Mesendoderm (in vitro differentiated cells): Measurements from ENCODE around the gene SHFL.
A peak's percentile ranks its signal among the peaks of the same experiment; 100 is the strongest.

Source experiments
- DNase-seq: peaks from one replicate; pipeline ENCODE4 v3.0.0; 2013
- H2AK5ac ChIP-seq: 2 replicates; pipeline ENCODE4 v1.6.1; 2013; ENCODE audit warnings: low read length, inconsistent platforms
- H2BK120ac ChIP-seq: 2 replicates; pipeline ENCODE4 v1.6.1; 2013; ENCODE audit warnings: low read depth, mild to moderate bottlenecking, low read length, moderate library complexity, mixed read lengths
- H2BK15ac ChIP-seq: replicated peaks from 2 replicates; pipeline ENCODE4 v1.6.1; 2013; ENCODE audit warnings: low read depth, mild to moderate bottlenecking, moderate library complexity
- H2BK5ac ChIP-seq: 2 replicates; pipeline ENCODE4 v1.6.1; 2013; ENCODE audit warnings: low read length, inconsistent platforms
- H3K18ac ChIP-seq: 2 replicates; pipeline ENCODE4 v1.6.1; 2013; ENCODE audit warnings: mild to moderate bottlenecking, low read length, mixed read lengths
- H3K23ac ChIP-seq: one replicate; pipeline ENCODE4 v1.6.1; 2013; ENCODE audit warnings: low read length
- H3K27ac ChIP-seq: 2 replicates; pipeline ENCODE4 v1.5.1; 2013; ENCODE audit warnings: low read depth, mild to moderate bottlenecking, inconsistent platforms, low read length, moderate library complexity
- H3K27me3 ChIP-seq: 2 replicates; pipeline ENCODE4 v1.6.1; 2013; ENCODE audit warnings: low read length, control low read depth, mild to moderate bottlenecking, inconsistent platforms; ENCODE audit not compliant: insufficient read depth, poor library complexity
- H3K36me3 ChIP-seq: 2 replicates; pipeline ENCODE4 v1.6.1; 2013; ENCODE audit warnings: low read length, inconsistent platforms; ENCODE audit not compliant: control insufficient read depth, insufficient read depth
- H3K4ac ChIP-seq: one replicate; pipeline ENCODE4 v1.6.1; 2013; ENCODE audit warnings: low read depth, mild to moderate bottlenecking, low read length, moderate library complexity
- H3K4me1 ChIP-seq: 2 replicates; pipeline ENCODE4 v1.6.1; 2013; ENCODE audit warnings: low read depth, low read length, inconsistent platforms; ENCODE audit not compliant: control insufficient read depth
- H3K4me2 ChIP-seq: 2 replicates; pipeline ENCODE4 v1.6.1; 2013; ENCODE audit warnings: low read length
- H3K4me3 ChIP-seq: 2 replicates; pipeline ENCODE4 v1.5.1; 2013; ENCODE audit warnings: mild to moderate bottlenecking, low read length
- H3K56ac ChIP-seq: one replicate; pipeline ENCODE4 v1.6.1; 2013; ENCODE audit warnings: low read length
- H3K79me1 ChIP-seq: 2 replicates; pipeline ENCODE4 v1.6.1; 2013; ENCODE audit warnings: low read length, inconsistent platforms
- H3K79me2 ChIP-seq: 2 replicates; pipeline ENCODE4 v1.6.1; 2013; ENCODE audit warnings: mild to moderate bottlenecking, low read length; ENCODE audit not compliant: control insufficient read depth, insufficient read depth
- H3K9ac ChIP-seq: 2 replicates; pipeline ENCODE4 v1.6.1; 2013; ENCODE audit warnings: low read length, inconsistent platforms
- H4K5ac ChIP-seq: one replicate; pipeline ENCODE4 v1.6.1; 2013; ENCODE audit warnings: low read length
- H4K8ac ChIP-seq: one replicate; pipeline ENCODE4 v1.6.1; 2013; ENCODE audit warnings: low read depth, mild to moderate bottlenecking, control low read depth, low read length, moderate library complexity
- WGBS: extraction: QIAGEN DNeasy Blood & Tissue Kit; methylation state at CpG from one replicate; pipeline ENCODE4 v1.1.7; 2013; ENCODE audit warnings: low lambda C conversion rate, missing lambda C conversion rate; ENCODE audit not compliant: insufficient coverage; ENCODE audit errors: extremely low coverage; 5-methylcytosine and 5-hydroxymethylcytosine counted together

The SHFL gene

GRCh38 chr19:10109528-10109927 lies 23.4 kb downstream of the SHFL start:
- Histone ChIP-seq H2AK5ac (no peak overlapping the region), H3K79me2 (peaks cover 21% of the 10 kb centered on the region), H3K27ac (no peak overlapping the region), H3K4ac (no peak overlapping the region), H3K36me3 (peaks cover 19% of the 10 kb centered on the region), H3K79me1 (peaks cover 15% of the 10 kb centered on the region), H3K9ac (no peak overlapping the region), H3K4me2 (no peak overlapping the region), H3K23ac (no peak overlapping the region), H3K4me3 (no peak overlapping the region), H3K27me3 (no peaks in the 10 kb centered on the region), H3K4me1 (no peaks in the 10 kb centered on the region), H2BK15ac (no peak overlapping the region), H2BK120ac (no peak overlapping the region), H3K56ac (no peak overlapping the region), H4K8ac (no peak overlapping the region), H4K5ac (no peak overlapping the region), H2BK5ac (no peak overlapping the region), H3K18ac (no peak overlapping the region)
- DNase-seq: no peak
- no CpG with 5 or more reads among the region's 14 CpGs for WGBS

GRCh38 chr19:10110076-10110971 lies 24.2 kb downstream of the SHFL start:
- peaks cover 15% of the 10 kb centered on the region for H3K79me1 ChIP-seq
- H3K9ac ChIP-seq: no peak overlapping the region
- no peak for DNase-seq
- H3K27ac ChIP-seq: no peak overlapping the region
- H4K5ac ChIP-seq: no peak overlapping the region
- H3K4ac ChIP-seq: no peak overlapping the region
- WGBS: no CpG with 5 or more reads among the region's 44 CpGs
- no peak overlapping the region for H2BK5ac ChIP-seq
- no peak overlapping the region for H2BK120ac ChIP-seq
- peaks cover 19% of the 10 kb centered on the region for H3K36me3 ChIP-seq
- H3K23ac ChIP-seq: no peak overlapping the region
- H2AK5ac ChIP-seq: no peak overlapping the region
- no peak overlapping the region for H2BK15ac ChIP-seq
- no peak overlapping the region for H4K8ac ChIP-seq
- no peak overlapping the region for H3K56ac ChIP-seq
- H3K4me1 ChIP-seq: no peaks in the 10 kb centered on the region
- no peaks in the 10 kb centered on the region for H3K27me3 ChIP-seq
- H3K4me2 ChIP-seq: no peak overlapping the region
- H3K18ac ChIP-seq: no peak overlapping the region
- H3K79me2 ChIP-seq: peaks cover 21% of the 10 kb centered on the region
- H3K4me3 ChIP-seq: no peak overlapping the region

GRCh38 chr19:10110972-10111317 lies 24.8 kb downstream of the SHFL start:
- Histone ChIP-seq H2AK5ac (no peak overlapping the region), H3K79me1 (peaks cover 15% of the 10 kb centered on the region), H2BK15ac (no peak overlapping the region), H3K36me3 (peaks cover 20% of the 10 kb centered on the region), H2BK5ac (no peak overlapping the region), H3K27me3 (no peaks in the 10 kb centered on the region), H4K8ac (no peak overlapping the region), H3K18ac (no peak overlapping the region), H3K4me3 (no peak overlapping the region), H4K5ac (no peak overlapping the region), H3K9ac (no peak overlapping the region), H3K4me1 (no peaks in the 10 kb centered on the region), H3K4ac (no peak overlapping the region), H3K79me2 (peaks cover 21% of the 10 kb centered on the region), H3K4me2 (no peak overlapping the region), H2BK120ac (no peak overlapping the region), H3K56ac (no peak overlapping the region), H3K27ac (no peak overlapping the region), H3K23ac (no peak overlapping the region)
- no CpG with 5 or more reads among the region's 19 CpGs for WGBS
- no peak for DNase-seq

- no peak within 1 kb of the TSS for H3K27ac ChIP-seq
- no peak within 1 kb of the TSS for H2BK15ac ChIP-seq
- no peaks in the 10 kb centered on the region for H3K4me1 ChIP-seq
- H3K4me2 ChIP-seq: no peak within 1 kb of the TSS
- no CpG with 5 or more reads among the region's 8 CpGs for WGBS
- H2BK5ac ChIP-seq: no peak within 1 kb of the TSS
- no peak within 1 kb of the TSS for H4K5ac ChIP-seq
- H3K23ac ChIP-seq: no peak within 1 kb of the TSS
- no peaks in the 10 kb centered on the region for H3K27me3 ChIP-seq
- H3K79me2 ChIP-seq: peaks cover 19% of the 10 kb centered on the region
- no peak within 1 kb of the TSS for H3K4me3 ChIP-seq
- H2BK120ac ChIP-seq: no peak within 1 kb of the TSS
- H2AK5ac ChIP-seq: no peak within 1 kb of the TSS
- H3K56ac ChIP-seq: no peak within 1 kb of the TSS
- no peak within 1 kb of the TSS for H3K9ac ChIP-seq
- H3K79me1 ChIP-seq: peaks cover 15% of the 10 kb centered on the region
- no peak within 1 kb of the TSS for H3K18ac ChIP-seq
- no peak within 1 kb of the TSS for H4K8ac ChIP-seq
- no peak for DNase-seq
- H3K4ac ChIP-seq: no peak within 1 kb of the TSS
- peaks cover 22% of the 10 kb centered on the region for H3K36me3 ChIP-seq
Measured at GRCh38 chr19:10111405-10111811, 25.3 kb downstream of the SHFL start, which contains the start of gene P2RY11. P2RY11 (plus strand) TSS chr19:10111693; CDS start chr19:10111722, 29 bp downstream.

- WGBS: no CpG with 5 or more reads among the region's 23 CpGs
Measured at GRCh38 chr19:10112037-10112761, 26.1 kb downstream of the SHFL start.

More at GRCh38 chr19:10112037-10112761, 26.1 kb downstream of the SHFL start:
- Histone ChIP-seq H3K27me3 (no peaks in the 10 kb centered on the region), H2AK5ac (no peak overlapping the region), H3K9ac (no peak overlapping the region), H2BK15ac (no peak overlapping the region), H3K23ac (no peak overlapping the region), H2BK120ac (no peak overlapping the region), H3K79me2 (peaks cover 11% of the 10 kb centered on the region), H3K79me1 (peaks cover 12% of the 10 kb centered on the region), H3K18ac (no peak overlapping the region), H3K56ac (no peak overlapping the region), H3K4me2 (no peak overlapping the region), H3K27ac (no peak overlapping the region), H4K5ac (no peak overlapping the region), H2BK5ac (no peak overlapping the region), H3K36me3 (peaks cover 25% of the 10 kb centered on the region), H3K4ac (no peak overlapping the region), H3K4me3 (no peak overlapping the region), H3K4me1 (no peaks in the 10 kb centered on the region), H4K8ac (no peak overlapping the region)
- peak; percentile 38 for DNase-seq
